ENCODE measurements around the gene MSN. TPM values are rescaled to one million over a fixed set of nuclear protein-coding genes. Genes with fewer than 3 reads are reported as not detected.
"Not testable (repeated sequence)": the region's sequence is repeated elsewhere in the genome, so short reads cannot be mapped to it uniquely, and the experiment has no call there.

The MSN gene
- total RNA-seq, 1 donor from 2014 or later: 134 TPM

- no peak for DNase-seq (ENCODE audit: low spot score)
Observed at GRCh38 chrX:65718538-65718937, 51.1 kb downstream of the MSN start.

GRCh38 chrX:65720381-65720964, 53.0 kb downstream of the MSN start:
- no peak for DNase-seq (ENCODE audit: low spot score)

GRCh38 chrX:65723706-65724105, 56.3 kb downstream of the MSN start:
- no peak for DNase-seq (ENCODE audit: low spot score)

- DNase-seq (ENCODE audit: low spot score): no peak
Observed at GRCh38 chrX:65726715-65727114, 59.3 kb downstream of the MSN start.

GRCh38 chrX:65731684-65732289, 64.3 kb downstream of the MSN start:
- DNase-seq (ENCODE audit: low spot score): no peak

GRCh38 chrX:65740909-65741308, 73.5 kb downstream of the MSN start:
- no peak for DNase-seq (ENCODE audit: low spot score)

GRCh38 chrX:65741823-65742222, 74.4 kb downstream of the MSN start:
- DNase-seq (ENCODE audit: low spot score): no peak

- no peak for DNase-seq (ENCODE audit: low spot score)
Observed at GRCh38 chrX:65744965-65745364, 77.5 kb downstream of the MSN start.

GRCh38 chrX:65745427-65745826, 78.0 kb downstream of the MSN start:
- no peak for DNase-seq (ENCODE audit: low spot score)

- no peak for DNase-seq (ENCODE audit: low spot score)
Observed at GRCh38 chrX:65745992-65746391, 78.5 kb downstream of the MSN start.

- no peak for DNase-seq (ENCODE audit: low spot score)
Observed at GRCh38 chrX:65750674-65751469, 83.4 kb downstream of the MSN start.

- no peak for DNase-seq (ENCODE audit: low spot score)
Observed at GRCh38 chrX:65751519-65751918, 84.1 kb downstream of the MSN start.

GRCh38 chrX:65752294-65752693, 84.8 kb downstream of the MSN start:
- no peak for DNase-seq (ENCODE audit: low spot score)

- no peak for DNase-seq (ENCODE audit: low spot score)
Observed at GRCh38 chrX:65755786-65756185, 88.3 kb downstream of the MSN start.

- DNase-seq (ENCODE audit: low spot score): no peak
Observed at GRCh38 chrX:65757943-65758342, 90.5 kb downstream of the MSN start.

GRCh38 chrX:65758505-65758904, 91.1 kb downstream of the MSN start:
- DNase-seq (ENCODE audit: low spot score): no peak

GRCh38 chrX:65759525-65759924, 92.1 kb downstream of the MSN start:
- DNase-seq (ENCODE audit: low spot score): not testable (repeated sequence)

- no peak for DNase-seq (ENCODE audit: low spot score)
Observed at GRCh38 chrX:65769564-65770292, 102.3 kb downstream of the MSN start.

GRCh38 chrX:65772842-65773241, 105.4 kb downstream of the MSN start:
- DNase-seq (ENCODE audit: low spot score): no peak

- no peak for DNase-seq (ENCODE audit: low spot score)
Observed at GRCh38 chrX:65781845-65782244, 114.4 kb downstream of the MSN start.

- no peak for DNase-seq (ENCODE audit: low spot score)
Observed at GRCh38 chrX:65783746-65784145, 116.3 kb downstream of the MSN start.

Data from ureter (tissue), 1 donor.